Loucy (cell line): ENCODE measurements around the gene TUBA3D.
"Not testable (repeated sequence)": the region's sequence is repeated elsewhere in the genome, so short reads cannot be mapped to it uniquely, and the experiment has no call there.

Experiments
- CTCF ChIP-seq: fragments of 200-600 bp; sonication (generic); conservative IDR thresholded peaks from 2 replicates; pipeline ENCODE4 v1.5.1; 2014; ENCODE audit warnings: mild to moderate bottlenecking, antibody characterized with exemption, low read length
- EZH2phosphoT487 ChIP-seq: fragments of 200-600 bp; IDR thresholded peaks from 2 replicates; pipeline ENCODE4 v1.6.1; 2018; ENCODE audit warnings: antibody characterized with exemption, mild to moderate bottlenecking, moderate library complexity, borderline replicate concordance

- not testable (repeated sequence) for TF ChIP-seq CTCF, EZH2phosphoT487
Observed at GRCh38 chr2:131504082-131504750, 28.3 kb downstream of the TUBA3D start.
